Measurements from ENCODE around the gene ABCG4.

DNA sequence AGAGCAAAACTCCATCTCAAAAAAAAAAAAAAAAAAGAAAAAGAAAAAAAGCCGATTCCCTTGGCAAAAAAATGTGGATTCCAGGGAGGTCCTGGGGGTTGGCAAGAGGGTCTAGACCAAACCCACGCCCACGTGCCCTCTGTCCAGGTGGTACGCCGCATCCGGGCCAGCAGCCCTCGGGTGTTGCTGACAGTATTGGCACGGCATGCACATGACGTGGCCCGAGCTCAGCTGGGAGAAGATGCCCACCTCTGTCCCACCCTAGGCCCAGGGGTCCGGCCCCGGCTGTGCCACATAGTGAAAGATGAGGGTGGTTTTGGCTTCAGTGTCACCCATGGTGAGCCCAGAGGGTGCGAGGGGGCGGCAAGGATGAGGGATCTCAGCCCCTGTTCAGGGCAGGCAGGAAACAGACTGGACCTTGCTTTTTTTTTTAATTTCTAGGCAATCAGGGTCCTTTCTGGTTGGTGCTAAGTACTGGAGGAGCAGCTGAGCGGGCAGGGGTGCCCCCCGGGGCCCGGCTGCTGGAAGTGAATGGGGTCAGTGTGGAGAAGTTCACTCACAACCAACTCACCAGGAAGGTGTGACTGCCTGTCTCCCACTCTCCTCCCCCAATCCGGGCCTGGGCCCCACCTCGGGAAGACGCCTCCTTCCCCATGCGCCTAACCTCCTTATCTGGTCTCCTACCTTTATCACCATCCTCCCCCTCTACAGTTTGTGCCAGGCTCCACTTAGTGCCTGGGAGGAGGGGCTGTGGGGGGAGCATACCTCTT, 38.5 kb downstream of the ABCG4 start:
- TF ChIP-seq, protein P1, sequence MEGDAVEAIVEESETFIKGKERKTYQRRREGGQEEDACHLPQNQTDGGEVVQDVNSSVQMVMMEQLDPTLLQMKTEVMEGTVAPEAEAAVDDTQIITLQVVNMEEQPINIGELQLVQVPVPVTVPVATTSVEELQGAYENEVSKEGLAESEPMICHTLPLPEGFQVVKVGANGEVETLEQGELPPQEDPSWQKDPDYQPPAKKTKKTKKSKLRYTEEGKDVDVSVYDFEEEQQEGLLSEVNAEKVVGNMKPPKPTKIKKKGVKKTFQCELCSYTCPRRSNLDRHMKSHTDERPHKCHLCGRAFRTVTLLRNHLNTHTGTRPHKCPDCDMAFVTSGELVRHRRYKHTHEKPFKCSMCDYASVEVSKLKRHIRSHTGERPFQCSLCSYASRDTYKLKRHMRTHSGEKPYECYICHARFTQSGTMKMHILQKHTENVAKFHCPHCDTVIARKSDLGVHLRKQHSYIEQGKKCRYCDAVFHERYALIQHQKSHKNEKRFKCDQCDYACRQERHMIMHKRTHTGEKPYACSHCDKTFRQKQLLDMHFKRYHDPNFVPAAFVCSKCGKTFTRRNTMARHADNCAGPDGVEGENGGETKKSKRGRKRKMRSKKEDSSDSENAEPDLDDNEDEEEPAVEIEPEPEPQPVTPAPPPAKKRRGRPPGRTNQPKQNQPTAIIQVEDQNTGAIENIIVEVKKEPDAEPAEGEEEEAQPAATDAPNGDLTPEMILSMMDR (IDR thresholded peaks at IDR 0.05), result no peak
- no peak for TF ChIP-seq POLR2AphosphoS5 (IDR thresholded peaks at IDR 0.05)
- no peak for TF ChIP-seq POLR2A (IDR thresholded peaks at IDR 0.05)
